Measurements from ENCODE around the gene CCNE1. TPM values are rescaled to one million over a fixed set of nuclear protein-coding genes. Genes with fewer than 3 reads are reported as not detected.

Gene CCNE1
- polyA plus RNA-seq, 1 of the 3 experiments (the other 2 are of a cell fraction): 8.9 TPM

GRCh38 chr19:29807870-29808405, 3.9 kb upstream of the CCNE1 start:
- Histone ChIP-seq H4K20me1 (ENCODE audit: insufficient read depth) (no peaks in the 10 kb centered on the region), H3K9me2 (no peaks in the 10 kb centered on the region), H3K4me1 (ENCODE audit: control insufficient read depth in 1 of 2, insufficient read depth in 2 of 2, low read depth in 1 of 2, low read length in 1 of 2) (peaks cover 0 to 32% of the 10 kb centered on the region in 2 experiments; a peak in 1 of 4 replicates), H3K27ac (ENCODE audit: low read depth in 2 of 2, low read length in 1 of 2) (no peak overlapping the region), H3K4me3 (ENCODE audit: low read depth in 2 of 2, low read length in 1 of 2) (no peak overlapping the region), H3K79me2 (ENCODE audit: insufficient read depth) (no peaks in the 10 kb centered on the region), H3K9ac (no peak overlapping the region), H3F3A (replicated peaks; ENCODE audit: insufficient read depth) (no peaks in the 10 kb centered on the region), H3K27me3 (ENCODE audit: insufficient read depth) (no peaks in the 10 kb centered on the region), H2AFZ (ENCODE audit: low read depth) (no peak overlapping the region), H3K36me3 (replicated peaks in 1 of 2; ENCODE audit: control insufficient read depth in 1 of 2, insufficient read depth in 2 of 2, low read length in 1 of 2) (no peaks in the 10 kb centered on the region), H3K4me2 (no peak overlapping the region), H3K9me3 (no peaks in the 10 kb centered on the region)
- TF ChIP-seq MAX (IDR thresholded peaks at IDR 0.05; ENCODE audit: low read depth): no peak
- no peak for TF ChIP-seq SMC3 (IDR thresholded peaks at IDR 0.05; ENCODE audit: low read depth, low read length)
- no peak for TF ChIP-seq SIN3A (IDR thresholded peaks at IDR 0.05; ENCODE audit: borderline replicate concordance, low read depth, low read length)
- TF ChIP-seq YY1 (IDR thresholded peaks at IDR 0.05; ENCODE audit: low read depth): no peak
- ChIA-PET POLR2A (no interaction called here), CTCF (interaction anchor here (2.5 to 2.8 kb wide), 2 partner anchors 37 to 48 kb away, joined by 8 to 9 read pairs; no protein-coding TSS in a partner anchor)
- DNase-seq: no peak
- WGBS (ENCODE audit: low lambda C conversion rate): 85% methylated on average over 8 of the region's 8 CpGs

- WGBS (ENCODE audit: low lambda C conversion rate): 70% methylated on average over 2 of the region's 3 CpGs
- TF ChIP-seq YY1 (IDR thresholded peaks at IDR 0.05; ENCODE audit: low read depth) (no peak), USF2 (IDR thresholded peaks at IDR 0.05; ENCODE audit: borderline replicate concordance, low read depth, low read length) (no peak), TCF12 (IDR thresholded peaks at IDR 0.05) (no peak), NRF1 (IDR thresholded peaks at IDR 0.05; ENCODE audit: low read depth, low read length) (no peak), RXRA (IDR thresholded peaks at IDR 0.05; ENCODE audit: borderline replicate concordance, low read depth) (no peak), SMC3 (IDR thresholded peaks at IDR 0.05; ENCODE audit: low read depth, low read length) (no peak), PBX3 (IDR thresholded peaks at IDR 0.05) (no peak), RCOR1 (IDR thresholded peaks at IDR 0.05; ENCODE audit: low read length) (no peak), MXI1 (IDR thresholded peaks at IDR 0.05; ENCODE audit: low read depth, low read length) (no peak), MEF2A (IDR thresholded peaks at IDR 0.05; ENCODE audit: borderline replicate concordance, low read depth) (no peak), USF1 (IDR thresholded peaks at IDR 0.05; ENCODE audit: borderline replicate concordance, low read depth) (no peak), REST (IDR thresholded peaks at IDR 0.05; ENCODE audit: low read depth, low read length) (no peak), TAF1 (IDR thresholded peaks at IDR 0.05; ENCODE audit: borderline replicate concordance, low read depth, low read length) (no peak), CTCF (IDR thresholded peaks at IDR 0.05) (no peak), POLR2AphosphoS5 (IDR thresholded peaks at IDR 0.05; ENCODE audit: low read depth, low read length) (no peak)
These were observed 1.8 kb upstream of the CCNE1 start for GRCh38 chr19:29809795-29810503.

More at GRCh38 chr19:29809795-29810503, 1.8 kb upstream of the CCNE1 start:
- H4K20me1 ChIP-seq (ENCODE audit: insufficient read depth): no peaks in the 10 kb centered on the region
- H2AFZ ChIP-seq (ENCODE audit: low read depth): no peak overlapping the region
- no peaks in the 10 kb centered on the region for H3K9me3 ChIP-seq
- POLR2A ChIA-PET: no interaction called here
- peaks cover 0 to 7% of the 10 kb centered on the region in 2 experiments for H3K36me3 ChIP-seq (replicated peaks in 1 of 2; ENCODE audit: control insufficient read depth in 1 of 2, insufficient read depth in 2 of 2, low read length in 1 of 2)
- CTCF ChIA-PET: interaction anchor here (2.5 to 2.8 kb wide), 2 partner anchors 39 to 50 kb away, joined by 8 to 9 read pairs; no protein-coding TSS in a partner anchor
- H3K9me2 ChIP-seq: no peaks in the 10 kb centered on the region
- H3K27ac ChIP-seq (ENCODE audit: low read depth in 2 of 2, low read length in 1 of 2): no peak overlapping the region
- no peak for DNase-seq
- H3K9ac ChIP-seq: no peak overlapping the region
- no peaks in the 10 kb centered on the region for H3K27me3 ChIP-seq (ENCODE audit: insufficient read depth)
- H3K4me2 ChIP-seq: no peak overlapping the region
- H3K79me2 ChIP-seq (ENCODE audit: insufficient read depth): no peaks in the 10 kb centered on the region
- H3F3A ChIP-seq (replicated peaks; ENCODE audit: insufficient read depth): no peaks in the 10 kb centered on the region
- H3K4me1 ChIP-seq (ENCODE audit: control insufficient read depth in 1 of 2, insufficient read depth in 2 of 2, low read depth in 1 of 2, low read length in 1 of 2): peaks cover 0 to 34% of the 10 kb centered on the region in 2 experiments; a peak in 1 of 4 replicates
- H3K4me3 ChIP-seq (ENCODE audit: low read depth in 2 of 2, low read length in 1 of 2): no peak overlapping the region
